Progenitor cell of endocrine pancreas (in vitro differentiated cells): Measurements from ENCODE around the gene PPM1K. TPM values are rescaled to one million over a fixed set of nuclear protein-coding genes. Genes with fewer than 3 reads are reported as not detected.
"Not testable (repeated sequence)": the region's sequence is repeated elsewhere in the genome, so short reads cannot be mapped to it uniquely, and the experiment has no call there.

Experiments
- DNase-seq: peaks from one replicate; pipeline ENCODE4 v3.0.0; 2021; ENCODE audit warnings: low spot score; ENCODE audit not compliant: unreplicated experiment
- H3K27ac Mint-ChIP-seq: 2 replicates; pipeline ENCODE4 v1.8.0; 2021; ENCODE audit warnings: mild to moderate bottlenecking, moderate library complexity, mixed read lengths
- H3K27me3 Mint-ChIP-seq: 2 replicates; pipeline ENCODE4 v1.8.0; 2021; ENCODE audit warnings: mixed read lengths
- H3K36me3 Mint-ChIP-seq: 2 replicates; pipeline ENCODE4 v1.8.0; 2022; ENCODE audit warnings: mixed read lengths; ENCODE audit not compliant: insufficient read depth
- H3K4me1 Mint-ChIP-seq: 2 replicates; pipeline ENCODE4 v1.8.0; 2021; ENCODE audit warnings: low read depth, mixed read lengths
- H3K4me3 Mint-ChIP-seq: 2 replicates; pipeline ENCODE4 v1.8.0; 2021; ENCODE audit warnings: low read depth, mild to moderate bottlenecking, moderate library complexity, mixed read lengths
- H3K9me3 Mint-ChIP-seq: 2 replicates; pipeline ENCODE4 v1.8.0; 2021; ENCODE audit warnings: low read depth, mixed read lengths
- CTCF ChIP-seq: fragments of 200-600 bp; sonication (generic); IDR thresholded peaks from one replicate; pipeline ENCODE4 v1.5.0; 2021; ENCODE audit warnings: antibody characterized with exemption, mild to moderate bottlenecking; ENCODE audit not compliant: unreplicated experiment
- total RNA-seq: library from RNA; stranded (reverse); gene quantifications from 2 replicates; pipeline ENCODE4 v1.2.1, GENCODE V29; 2021

PPM1K gene
- total RNA-seq, 1 donor from 2014 or later: 19.6 TPM

GRCh38 chr4:88318751-88319350, 34.5 kb upstream of the PPM1K start:
- H3K27ac Mint-ChIP-seq: no peak overlapping the region
- no peaks in the 10 kb centered on the region for H3K36me3 Mint-ChIP-seq
- DNase-seq: no peak
- H3K4me1 Mint-ChIP-seq: peaks cover 25% of the 10 kb centered on the region
- no peak overlapping the region for H3K4me3 Mint-ChIP-seq
- peaks cover 4% of the 10 kb centered on the region for H3K9me3 Mint-ChIP-seq
- no peak for TF ChIP-seq CTCF
- no peaks in the 10 kb centered on the region for H3K27me3 Mint-ChIP-seq

GRCh38 chr4:88315460-88316017, 31.2 kb upstream of the PPM1K start:
- no peaks in the 10 kb centered on the region for H3K27me3 Mint-ChIP-seq
- peaks cover 23% of the 10 kb centered on the region for H3K9me3 Mint-ChIP-seq
- peaks cover 1% of the 10 kb centered on the region for H3K36me3 Mint-ChIP-seq
- H3K4me1 Mint-ChIP-seq: peaks cover 21% of the 10 kb centered on the region
- no peak for TF ChIP-seq CTCF
- DNase-seq: no peak
- H3K27ac Mint-ChIP-seq: no peak overlapping the region
- H3K4me3 Mint-ChIP-seq: no peak overlapping the region

- not testable (repeated sequence) for H3K4me3 Mint-ChIP-seq, H3K4me1 Mint-ChIP-seq, H3K36me3 Mint-ChIP-seq, H3K27ac Mint-ChIP-seq, DNase-seq, H3K27me3 Mint-ChIP-seq
- peaks cover 19% of the 10 kb centered on the region for H3K9me3 Mint-ChIP-seq
These were observed 28.8 kb upstream of the PPM1K start for GRCh38 chr4:88313088-88313624.

- H3K4me3 Mint-ChIP-seq: no peak overlapping the region
- no peaks in the 10 kb centered on the region for H3K27me3 Mint-ChIP-seq
- H3K9me3 Mint-ChIP-seq: peaks cover 19% of the 10 kb centered on the region
- H3K27ac Mint-ChIP-seq: no peak overlapping the region
- H3K4me1 Mint-ChIP-seq: no peaks in the 10 kb centered on the region
- peaks cover 1% of the 10 kb centered on the region for H3K36me3 Mint-ChIP-seq
- DNase-seq: no peak
- no peak for TF ChIP-seq CTCF
These were observed 24.2 kb upstream of the PPM1K start for GRCh38 chr4:88308587-88308986.

GRCh38 chr4:88297725-88298454, 13.5 kb upstream of the PPM1K start:
- no peak for DNase-seq
- Mint-ChIP-seq H3K9me3 (no peaks in the 10 kb centered on the region), H3K27ac (no peak overlapping the region), H3K27me3 (no peaks in the 10 kb centered on the region), H3K4me3 (no peak overlapping the region), H3K4me1 (no peaks in the 10 kb centered on the region), H3K36me3 (no peaks in the 10 kb centered on the region)
- no peak for TF ChIP-seq CTCF
